Suprapubic skin (tissue), 4 donors: ENCODE data around the gene PIK3R2.

Experiments
- CTCF ChIP-seq, 2 donors: fragments of 200-600 bp in 1 of 2; fragments of 450-650 bp in 1 of 2; sonication (generic) in 1 of 2; IDR thresholded peaks; one replicate each; pipeline ENCODE4 v1.5.1; 2016 to 2019; ENCODE audit warnings: antibody characterized with exemption in 2 of 2, mild to moderate bottlenecking in 1 of 2, moderate library complexity in 1 of 2
- EP300 ChIP-seq: sonication (generic); formaldehyde crosslinking; IDR thresholded peaks from one replicate; pipeline ENCODE4 v1.6.1; 2017; ENCODE audit warnings: antibody characterized with exemption
- POLR2A ChIP-seq, 2 donors: fragments of 450-650 bp; IDR thresholded peaks; one replicate each; pipeline ENCODE4 v1.6.1; 2017; ENCODE audit warnings: antibody characterized with exemption in 2 of 2, mild to moderate bottlenecking in 2 of 2, moderate library complexity in 2 of 2
- POLR2AphosphoS5 ChIP-seq, 3 donors: sonication (generic); formaldehyde crosslinking; IDR thresholded peaks; one replicate each; pipeline ENCODE4 v1.6.1; 2017; ENCODE audit warnings: antibody characterized with exemption in 3 of 3

- TF ChIP-seq POLR2A (IDR thresholded peaks at IDR 0.05), result no peak
- TF ChIP-seq CTCF (IDR thresholded peaks at IDR 0.05), result no peak
- no peak for TF ChIP-seq POLR2AphosphoS5 (IDR thresholded peaks at IDR 0.05)
- TF ChIP-seq EP300, result no peak
These were observed 41.7 kb downstream of the PIK3R2 start for GRCh38 chr19:18194554-18195238.
